Caco-2 (cell line): ENCODE measurements around the gene PPM1A. TPM values are rescaled to one million over a fixed set of nuclear protein-coding genes. Genes with fewer than 3 reads are reported as not detected.

Experiments used
- BruUV-seq: library from RNA; stranded (reverse); fragments of 400-500 nt; replicated peaks from 2 replicates; lab custom pipeline; 2021; lab: Mats Ljungman, UMichigan
- CTCF ChIA-PET: fragments of 300-600 bp; sonication (Branson Sonifier 250); formaldehyde crosslinking; loops from one replicate; lab custom pipeline; 2022; ENCODE audit warnings: antibody characterized with exemption; lab: Charles Lee
- POLR2A ChIA-PET: fragments of 300-600 bp; sonication (Branson Sonifier 250); formaldehyde crosslinking; loops from one replicate; lab custom pipeline; 2022; ENCODE audit warnings: antibody characterized with exemption; lab: Charles Lee
- DNase-seq, 2 experiments: peaks; one replicate each; pipeline versions ENCODE4 v3.0.0 to v3.0.0-alpha.2; 2020 to 2022
- H3K27me3 ChIP-seq: replicated peaks from 2 replicates; pipeline ENCODE4 v1.6.0; 2011; ENCODE audit warnings: low read length; ENCODE audit not compliant: control insufficient read depth, insufficient read depth
- H3K36me3 ChIP-seq: 2 replicates; pipeline ENCODE4 v1.5.1; 2011; ENCODE audit warnings: low read length; ENCODE audit not compliant: control insufficient read depth, insufficient read depth
- H3K4me1 ChIP-seq: fragments of 250-450 bp; sonication (Bioruptor Pico); 2 replicates; pipeline ENCODE4 v1.5.1; 2020; ENCODE audit warnings: mild to moderate bottlenecking
- H3K4me3 ChIP-seq: 2 replicates; pipeline ENCODE4 v1.5.1; 2011; ENCODE audit warnings: low read depth, mild to moderate bottlenecking, control low read depth, low read length
- H3K9me3 ChIP-seq: fragments of 250-450 bp; sonication (Bioruptor Pico); 2 replicates; pipeline ENCODE4 v1.5.1; 2020; ENCODE audit warnings: mild to moderate bottlenecking, moderate library complexity
- H3K27ac Mint-ChIP-seq: one replicate; pipeline ENCODE4 v1.8.0; 2022; ENCODE audit warnings: mixed read lengths; ENCODE audit not compliant: unreplicated experiment
- H3K27me3 Mint-ChIP-seq: one replicate; pipeline ENCODE4 v1.8.0; 2022; ENCODE audit warnings: mixed read lengths; ENCODE audit not compliant: insufficient read depth, unreplicated experiment
- H3K36me3 Mint-ChIP-seq: one replicate; pipeline ENCODE4 v1.8.0; 2022; ENCODE audit warnings: mild to moderate bottlenecking, mixed read lengths; ENCODE audit not compliant: insufficient read depth, unreplicated experiment
- H3K4me1 Mint-ChIP-seq: one replicate; pipeline ENCODE4 v1.8.0; 2022; ENCODE audit warnings: low read depth, mixed read lengths; ENCODE audit not compliant: unreplicated experiment
- H3K4me3 Mint-ChIP-seq: one replicate; pipeline ENCODE4 v1.8.0; 2022; ENCODE audit warnings: mild to moderate bottlenecking, moderate library complexity, mixed read lengths; ENCODE audit not compliant: unreplicated experiment
- H3K9me3 Mint-ChIP-seq: one replicate; pipeline ENCODE4 v1.8.0; 2022; ENCODE audit warnings: mixed read lengths; ENCODE audit not compliant: unreplicated experiment
- intact Hi-C: fragments of 100-400 bp; cut with micrococcal nuclease; formaldehyde crosslinking; loops from one replicate; pipeline ENCODE4 v1.10.0; 2022; ENCODE audit not compliant: unreplicated experiment
- total RNA-seq: library from RNA; stranded (reverse); gene quantifications from 2 replicates; pipeline ENCODE4 v1.2.3, GENCODE V29; 2022
- TF ChIP-seq, protein P1 (sequence below), 2 experiments: fragments of 200-600 bp in 1 of 2; IDR thresholded peaks; 1 replicate in 1 of 2; 2 replicates in 1 of 2; pipeline versions ENCODE4 v1.5.1 to v1.8.0; 2011 to 2022; ENCODE audit warnings: antibody characterized with exemption in 1 of 2, control low read depth in 1 of 2, inconsistent platforms in 1 of 2, low read depth in 1 of 2, low read length in 1 of 2, mild to moderate bottlenecking in 1 of 2, moderate library complexity in 1 of 2; ENCODE audit not compliant: insufficient read depth in 1 of 2, severe bottlenecking in 1 of 2, unreplicated experiment in 1 of 2

PPM1A gene
- total RNA-seq, 1 experiment from 2014 or later, result 35.6 TPM

GRCh38 chr14:60278350-60278749 is 29.3 kb downstream of the PPM1A start:
- BruUV-seq, result no TSS peak

DNA sequence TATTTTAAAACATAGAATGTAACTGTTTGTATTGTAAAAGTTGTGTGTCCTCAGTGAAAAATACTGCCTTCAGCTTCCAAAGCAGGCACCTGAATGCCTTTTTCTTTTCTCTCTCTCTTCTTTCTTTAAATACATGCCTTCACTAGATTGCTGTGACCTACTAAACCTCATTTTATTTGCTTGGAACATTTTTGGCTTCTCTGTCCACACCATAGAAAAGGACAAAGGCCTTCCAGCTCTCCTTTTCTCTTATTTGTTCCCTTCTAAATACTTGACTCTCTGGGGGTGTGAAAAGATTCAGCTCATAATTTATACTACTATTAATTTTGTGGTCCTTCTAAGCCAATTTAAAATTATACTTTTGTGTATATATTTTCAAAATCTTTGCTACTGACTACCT is 38.4 kb downstream of the PPM1A start:
- no peak overlapping the region for H3K27ac Mint-ChIP-seq

More at GRCh38 chr14:60278350-60278749, 29.3 kb downstream of the PPM1A start:
- no peaks in the 10 kb centered on the region for H3K9me3 Mint-ChIP-seq
- Histone ChIP-seq H3K4me3 (no peak overlapping the region), H3K9me3 (no peaks in the 10 kb centered on the region), H3K4me1 (peaks cover 38% of the 10 kb centered on the region), H3K36me3 (no peaks in the 10 kb centered on the region), H3K27me3 (no peaks in the 10 kb centered on the region)
- TF ChIP-seq, protein P1, sequence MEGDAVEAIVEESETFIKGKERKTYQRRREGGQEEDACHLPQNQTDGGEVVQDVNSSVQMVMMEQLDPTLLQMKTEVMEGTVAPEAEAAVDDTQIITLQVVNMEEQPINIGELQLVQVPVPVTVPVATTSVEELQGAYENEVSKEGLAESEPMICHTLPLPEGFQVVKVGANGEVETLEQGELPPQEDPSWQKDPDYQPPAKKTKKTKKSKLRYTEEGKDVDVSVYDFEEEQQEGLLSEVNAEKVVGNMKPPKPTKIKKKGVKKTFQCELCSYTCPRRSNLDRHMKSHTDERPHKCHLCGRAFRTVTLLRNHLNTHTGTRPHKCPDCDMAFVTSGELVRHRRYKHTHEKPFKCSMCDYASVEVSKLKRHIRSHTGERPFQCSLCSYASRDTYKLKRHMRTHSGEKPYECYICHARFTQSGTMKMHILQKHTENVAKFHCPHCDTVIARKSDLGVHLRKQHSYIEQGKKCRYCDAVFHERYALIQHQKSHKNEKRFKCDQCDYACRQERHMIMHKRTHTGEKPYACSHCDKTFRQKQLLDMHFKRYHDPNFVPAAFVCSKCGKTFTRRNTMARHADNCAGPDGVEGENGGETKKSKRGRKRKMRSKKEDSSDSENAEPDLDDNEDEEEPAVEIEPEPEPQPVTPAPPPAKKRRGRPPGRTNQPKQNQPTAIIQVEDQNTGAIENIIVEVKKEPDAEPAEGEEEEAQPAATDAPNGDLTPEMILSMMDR (IDR thresholded peaks at IDR 0.05; ENCODE audit: insufficient read depth in 1 of 2, low read depth in 1 of 2, low read length in 1 of 2, severe bottlenecking in 1 of 2, unreplicated experiment in 1 of 2), result no peak
- H3K27ac Mint-ChIP-seq, result no peak overlapping the region
- intact Hi-C loops, result loop anchor here (10.0 kb wide), 1 partner anchor 184 kb away; the partner anchor contains the start of gene PCNX4
- H3K36me3 Mint-ChIP-seq, result peaks cover 9% of the 10 kb centered on the region
- H3K27me3 Mint-ChIP-seq, result no peaks in the 10 kb centered on the region
- CTCF ChIA-PET, result no interaction called here
- peaks cover 26% of the 10 kb centered on the region for H3K4me1 Mint-ChIP-seq
- DNase-seq, result no peak
- POLR2A ChIA-PET, result no interaction called here
- H3K4me3 Mint-ChIP-seq, result no peak overlapping the region

DNA sequence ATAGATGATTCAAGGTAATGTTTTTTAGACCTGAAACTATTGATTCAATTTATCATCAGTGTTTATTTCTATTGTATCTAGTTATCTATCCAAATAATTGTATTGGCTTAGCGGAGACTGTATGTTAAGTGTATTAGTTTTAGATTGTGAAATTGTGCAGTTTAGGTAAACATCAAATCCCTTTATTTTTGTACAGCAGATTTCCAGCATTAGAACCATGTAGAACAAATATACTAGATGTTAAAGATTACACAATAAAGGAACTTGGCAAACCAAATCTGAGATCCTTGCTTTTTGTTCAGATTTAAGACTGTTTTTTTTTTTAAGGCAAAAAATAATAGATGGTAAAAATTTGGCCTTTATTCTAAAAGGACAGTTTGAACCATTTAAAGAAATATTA is 39.3 kb downstream of the PPM1A start:
- Mint-ChIP-seq H3K27ac (no peak overlapping the region), H3K4me3 (no peak overlapping the region), H3K36me3 (peaks cover 12% of the 10 kb centered on the region), H3K4me1 (no peaks in the 10 kb centered on the region), H3K27me3 (no peaks in the 10 kb centered on the region), H3K9me3 (no peaks in the 10 kb centered on the region)
- CTCF ChIA-PET, result no interaction called here
- Histone ChIP-seq H3K4me1 (no peaks in the 10 kb centered on the region), H3K9me3 (no peaks in the 10 kb centered on the region), H3K4me3 (no peak overlapping the region), H3K36me3 (no peaks in the 10 kb centered on the region; the same call in 1 of the 2 replicates), H3K27me3 (no peaks in the 10 kb centered on the region)
- TF ChIP-seq, protein P1 (IDR thresholded peaks at IDR 0.05; ENCODE audit: insufficient read depth in 1 of 2, low read depth in 1 of 2, low read length in 1 of 2, severe bottlenecking in 1 of 2, unreplicated experiment in 1 of 2), result no peak
- POLR2A ChIA-PET, result no interaction called here
- DNase-seq, result no peak
- no TSS peak for BruUV-seq
- intact Hi-C loops, result no loop called here

More for the DNA sequence above, 38.4 kb downstream of the PPM1A start:
- DNase-seq, result no peak
- Histone ChIP-seq H3K9me3 (no peaks in the 10 kb centered on the region), H3K27me3 (no peaks in the 10 kb centered on the region), H3K36me3 (no peaks in the 10 kb centered on the region; the same call in 1 of the 2 replicates), H3K4me3 (no peak overlapping the region), H3K4me1 (no peaks in the 10 kb centered on the region)
- no TSS peak for BruUV-seq
- Mint-ChIP-seq H3K27me3 (no peaks in the 10 kb centered on the region), H3K4me1 (no peaks in the 10 kb centered on the region), H3K36me3 (peaks cover 20% of the 10 kb centered on the region), H3K4me3 (no peak overlapping the region), H3K9me3 (no peaks in the 10 kb centered on the region)
- TF ChIP-seq, protein P1 (IDR thresholded peaks at IDR 0.05; ENCODE audit: insufficient read depth in 1 of 2, low read depth in 1 of 2, low read length in 1 of 2, severe bottlenecking in 1 of 2, unreplicated experiment in 1 of 2), result no peak
- ChIA-PET CTCF (no interaction called here), POLR2A (no interaction called here)
- intact Hi-C loops, result no loop called here
